Liver (tissue), 3 donors: ENCODE measurements around the gene USP51.

Source experiments
- EGR1 ChIP-seq, 2 donors: IDR thresholded peaks; 2 replicates each; pipeline ENCODE4 v1.6.1; 2016 to 2018; ENCODE audit warnings: antibody characterized with exemption in 2 of 2, low read depth in 2 of 2
- FOXA1 ChIP-seq: IDR thresholded peaks from 2 replicates; pipeline ENCODE4 v1.6.1; 2016; ENCODE audit warnings: antibody characterized with exemption
- RAD21 ChIP-seq, 2 donors: IDR thresholded peaks; 2 replicates each; pipeline ENCODE4 v1.6.1; 2016; ENCODE audit warnings: antibody characterized with exemption in 2 of 2, mild to moderate bottlenecking in 2 of 2
- TAF1 ChIP-seq: conservative IDR thresholded peaks from 2 replicates; pipeline ENCODE4 v1.6.1; 2016; ENCODE audit warnings: antibody characterized with exemption, mild to moderate bottlenecking
- TF ChIP-seq, protein P1 (sequence below): fragments of 150-350 bp; IDR thresholded peaks from 2 replicates; pipeline ENCODE4 v1.5.1; 2017; ENCODE audit warnings: improper control_type of control experiment, low read depth, low read length; ENCODE audit not compliant: missing input control
- TF ChIP-seq, protein P2 (sequence below): IDR thresholded peaks from 2 replicates; pipeline ENCODE4 v1.6.1; 2016; ENCODE audit warnings: antibody characterized with exemption
- TF ChIP-seq, protein P3 (sequence below): IDR thresholded peaks from 2 replicates; pipeline ENCODE4 v1.6.1; 2016; ENCODE audit warnings: antibody characterized with exemption
- donor health status: healthy.
- donor health status: healthy.

DNA sequence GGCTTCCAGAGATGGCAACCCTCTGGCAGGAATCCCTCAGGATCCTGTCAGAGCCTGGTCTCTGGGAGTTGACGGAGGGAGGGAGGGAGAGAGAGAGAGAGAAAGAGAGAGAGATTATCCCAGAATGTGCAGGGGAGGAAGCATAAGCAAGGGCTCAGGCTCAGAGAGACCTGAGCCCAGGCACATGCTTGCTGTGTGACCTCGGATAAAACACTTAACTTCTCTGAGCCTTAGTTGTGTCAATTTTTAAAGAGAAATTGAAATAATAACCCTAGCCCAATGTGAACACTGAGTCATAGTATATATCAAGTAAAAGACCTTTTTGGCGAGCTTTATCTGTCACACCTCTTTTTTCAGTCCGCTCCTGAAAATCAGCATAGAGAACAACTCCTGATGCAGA, 473 bp upstream of the USP51 start:
- TF ChIP-seq FOXA1 (no peak), EGR1 (IDR thresholded peaks at IDR 0.05; ENCODE audit: low read depth in 2 of 2) (no peak), TAF1 (no peak), RAD21 (IDR thresholded peaks at IDR 0.05) (no peak)
- TF ChIP-seq, protein P1, sequence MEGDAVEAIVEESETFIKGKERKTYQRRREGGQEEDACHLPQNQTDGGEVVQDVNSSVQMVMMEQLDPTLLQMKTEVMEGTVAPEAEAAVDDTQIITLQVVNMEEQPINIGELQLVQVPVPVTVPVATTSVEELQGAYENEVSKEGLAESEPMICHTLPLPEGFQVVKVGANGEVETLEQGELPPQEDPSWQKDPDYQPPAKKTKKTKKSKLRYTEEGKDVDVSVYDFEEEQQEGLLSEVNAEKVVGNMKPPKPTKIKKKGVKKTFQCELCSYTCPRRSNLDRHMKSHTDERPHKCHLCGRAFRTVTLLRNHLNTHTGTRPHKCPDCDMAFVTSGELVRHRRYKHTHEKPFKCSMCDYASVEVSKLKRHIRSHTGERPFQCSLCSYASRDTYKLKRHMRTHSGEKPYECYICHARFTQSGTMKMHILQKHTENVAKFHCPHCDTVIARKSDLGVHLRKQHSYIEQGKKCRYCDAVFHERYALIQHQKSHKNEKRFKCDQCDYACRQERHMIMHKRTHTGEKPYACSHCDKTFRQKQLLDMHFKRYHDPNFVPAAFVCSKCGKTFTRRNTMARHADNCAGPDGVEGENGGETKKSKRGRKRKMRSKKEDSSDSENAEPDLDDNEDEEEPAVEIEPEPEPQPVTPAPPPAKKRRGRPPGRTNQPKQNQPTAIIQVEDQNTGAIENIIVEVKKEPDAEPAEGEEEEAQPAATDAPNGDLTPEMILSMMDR = no peak
- TF ChIP-seq, protein P2, sequence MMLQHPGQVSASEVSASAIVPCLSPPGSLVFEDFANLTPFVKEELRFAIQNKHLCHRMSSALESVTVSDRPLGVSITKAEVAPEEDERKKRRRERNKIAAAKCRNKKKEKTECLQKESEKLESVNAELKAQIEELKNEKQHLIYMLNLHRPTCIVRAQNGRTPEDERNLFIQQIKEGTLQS = no peak
- TF ChIP-seq, protein P3, sequence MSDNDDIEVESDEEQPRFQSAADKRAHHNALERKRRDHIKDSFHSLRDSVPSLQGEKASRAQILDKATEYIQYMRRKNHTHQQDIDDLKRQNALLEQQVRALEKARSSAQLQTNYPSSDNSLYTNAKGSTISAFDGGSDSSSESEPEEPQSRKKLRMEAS = no peak
